Duodenal mucosa (tissue), 2 donors: ENCODE measurements around the gene TSPAN13.

Experiments
- H3K27ac ChIP-seq: one replicate; pipeline ENCODE4 v1.7.0; 2013; ENCODE audit warnings: low read depth, low read length
- H3K27me3 ChIP-seq, 2 donors: one replicate each; pipeline ENCODE4 v1.7.0; 2013; ENCODE audit warnings: low read length in 2 of 2, control low read depth in 1 of 2; ENCODE audit not compliant: insufficient read depth in 2 of 2, control insufficient read depth in 1 of 2
- H3K36me3 ChIP-seq, 2 donors: one replicate each; pipeline ENCODE4 v1.7.0; 2013; ENCODE audit warnings: low read length in 2 of 2, control low read depth in 1 of 2; ENCODE audit not compliant: insufficient read depth in 2 of 2, control insufficient read depth in 1 of 2
- H3K4me1 ChIP-seq, 2 donors: one replicate each; pipeline ENCODE4 v1.7.0; 2013; ENCODE audit warnings: low read length in 2 of 2, control low read depth in 1 of 2; ENCODE audit not compliant: insufficient read depth in 2 of 2, control insufficient read depth in 1 of 2
- H3K4me3 ChIP-seq, 2 donors: one replicate each; pipeline ENCODE4 v1.7.0; 2013; ENCODE audit warnings: low read length in 2 of 2, low read depth in 1 of 2
- H3K9ac ChIP-seq, 2 donors: one replicate each; pipeline ENCODE4 v1.7.0; 2013; ENCODE audit warnings: low read length in 2 of 2, low read depth in 1 of 2
- H3K9me3 ChIP-seq, 2 donors: one replicate each; pipeline ENCODE4 v1.7.0; 2013; ENCODE audit warnings: low read length in 2 of 2, control low read depth in 1 of 2; ENCODE audit not compliant: control insufficient read depth in 1 of 2

Gene TSPAN13

GRCh38 chr7:16724344-16724743, 29.2 kb upstream of the TSPAN13 start:
- peaks cover 0 to 4% of the 10 kb centered on the region in 2 donors for H3K4me1 ChIP-seq
- no peak overlapping the region for H3K4me3 ChIP-seq
- no peak overlapping the region for H3K9ac ChIP-seq
- H3K36me3 ChIP-seq = no peaks in the 10 kb centered on the region
- H3K27ac ChIP-seq = no peak overlapping the region
- H3K9me3 ChIP-seq = no peaks in the 10 kb centered on the region
- H3K27me3 ChIP-seq = no peaks in the 10 kb centered on the region

GRCh38 chr7:16726189-16726588, 27.4 kb upstream of the TSPAN13 start:
- no peaks in the 10 kb centered on the region for H3K9me3 ChIP-seq
- no peak overlapping the region for H3K9ac ChIP-seq
- no peak overlapping the region for H3K4me3 ChIP-seq
- no peaks in the 10 kb centered on the region for H3K27me3 ChIP-seq
- no peak overlapping the region for H3K27ac ChIP-seq
- no peaks in the 10 kb centered on the region for H3K36me3 ChIP-seq
- no peaks in the 10 kb centered on the region for H3K4me1 ChIP-seq

DNA sequence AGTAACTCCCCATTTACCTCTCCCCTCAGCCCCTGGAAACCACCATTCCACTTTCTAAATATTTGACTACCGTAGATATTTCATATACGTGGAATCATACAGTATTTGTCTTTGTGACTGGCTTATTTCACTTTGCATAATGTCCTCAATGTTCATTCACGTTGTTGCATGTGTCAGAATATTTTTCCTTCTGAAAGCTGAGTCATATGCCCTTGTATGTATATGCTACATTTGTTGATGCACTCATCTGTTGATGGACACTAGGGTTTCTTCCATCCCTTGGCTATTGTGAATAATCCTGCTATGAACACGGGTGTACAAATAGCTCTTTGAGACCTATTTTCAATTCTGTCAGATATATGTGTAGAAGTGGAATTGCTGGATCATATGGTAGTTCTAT, 25.8 kb upstream of the TSPAN13 start:
- Histone ChIP-seq H3K27ac (no peak overlapping the region), H3K36me3 (no peaks in the 10 kb centered on the region), H3K27me3 (no peaks in the 10 kb centered on the region), H3K9ac (no peak overlapping the region), H3K4me1 (no peaks in the 10 kb centered on the region), H3K9me3 (no peaks in the 10 kb centered on the region), H3K4me3 (no peak overlapping the region)

GRCh38 chr7:16728811-16729210, 24.7 kb upstream of the TSPAN13 start:
- H3K27ac ChIP-seq = no peak overlapping the region
- no peaks in the 10 kb centered on the region for H3K9me3 ChIP-seq
- no peak overlapping the region for H3K4me3 ChIP-seq
- H3K9ac ChIP-seq = no peak overlapping the region
- H3K36me3 ChIP-seq = no peaks in the 10 kb centered on the region
- no peaks in the 10 kb centered on the region for H3K27me3 ChIP-seq
- H3K4me1 ChIP-seq = no peaks in the 10 kb centered on the region

DNA sequence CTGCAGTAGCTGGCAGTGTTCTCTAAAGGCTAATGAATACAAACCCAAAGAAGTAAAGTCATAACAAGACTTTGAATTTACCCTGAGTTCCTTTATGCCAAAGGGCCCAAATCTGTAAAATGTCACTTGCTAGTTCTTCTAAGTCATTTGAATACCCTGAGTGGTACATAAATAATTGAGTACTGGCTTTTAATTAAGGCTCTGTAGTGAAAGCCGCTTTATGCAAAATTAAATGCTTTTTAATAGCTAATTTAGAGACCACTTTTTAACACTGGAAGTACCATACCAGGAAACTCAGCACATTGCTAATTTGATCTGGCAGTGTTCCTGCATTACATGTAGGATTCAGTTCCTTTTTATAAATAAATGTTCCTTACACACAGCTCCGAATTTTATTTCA, 24.0 kb upstream of the TSPAN13 start:
- H3K9ac ChIP-seq = no peak overlapping the region
- H3K9me3 ChIP-seq = no peaks in the 10 kb centered on the region
- no peak overlapping the region for H3K27ac ChIP-seq
- H3K4me3 ChIP-seq = no peak overlapping the region
- no peaks in the 10 kb centered on the region for H3K27me3 ChIP-seq
- H3K36me3 ChIP-seq = no peaks in the 10 kb centered on the region
- no peaks in the 10 kb centered on the region for H3K4me1 ChIP-seq

GRCh38 chr7:16730937-16731336, 22.6 kb upstream of the TSPAN13 start:
- Histone ChIP-seq H3K4me3 (no peak overlapping the region), H3K27ac (no peak overlapping the region), H3K9ac (no peak overlapping the region), H3K27me3 (no peaks in the 10 kb centered on the region), H3K36me3 (no peaks in the 10 kb centered on the region), H3K4me1 (no peaks in the 10 kb centered on the region), H3K9me3 (no peaks in the 10 kb centered on the region)

DNA sequence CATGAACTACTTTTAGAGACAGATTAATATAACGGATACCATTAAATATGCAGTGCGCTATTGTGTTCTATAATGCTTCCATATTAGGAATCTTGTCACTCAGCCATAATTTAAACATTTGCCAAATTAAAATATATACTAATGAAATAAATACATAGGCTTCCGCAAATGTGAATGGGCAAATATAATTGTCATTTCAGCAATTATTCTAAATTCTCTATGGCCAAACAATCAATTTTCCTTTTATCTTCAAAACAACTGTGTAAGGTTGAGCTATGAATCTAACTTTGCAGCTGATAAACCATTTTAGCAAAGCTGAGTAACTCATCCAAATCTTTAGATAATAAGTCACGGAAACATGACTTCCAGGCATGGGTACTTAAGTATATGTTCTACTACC, 20.7 kb upstream of the TSPAN13 start:
- no peak overlapping the region for H3K27ac ChIP-seq
- no peak overlapping the region for H3K4me3 ChIP-seq
- no peaks in the 10 kb centered on the region for H3K9me3 ChIP-seq
- no peaks in the 10 kb centered on the region for H3K4me1 ChIP-seq
- H3K27me3 ChIP-seq = no peaks in the 10 kb centered on the region
- H3K36me3 ChIP-seq = no peaks in the 10 kb centered on the region
- H3K9ac ChIP-seq = no peak overlapping the region

DNA sequence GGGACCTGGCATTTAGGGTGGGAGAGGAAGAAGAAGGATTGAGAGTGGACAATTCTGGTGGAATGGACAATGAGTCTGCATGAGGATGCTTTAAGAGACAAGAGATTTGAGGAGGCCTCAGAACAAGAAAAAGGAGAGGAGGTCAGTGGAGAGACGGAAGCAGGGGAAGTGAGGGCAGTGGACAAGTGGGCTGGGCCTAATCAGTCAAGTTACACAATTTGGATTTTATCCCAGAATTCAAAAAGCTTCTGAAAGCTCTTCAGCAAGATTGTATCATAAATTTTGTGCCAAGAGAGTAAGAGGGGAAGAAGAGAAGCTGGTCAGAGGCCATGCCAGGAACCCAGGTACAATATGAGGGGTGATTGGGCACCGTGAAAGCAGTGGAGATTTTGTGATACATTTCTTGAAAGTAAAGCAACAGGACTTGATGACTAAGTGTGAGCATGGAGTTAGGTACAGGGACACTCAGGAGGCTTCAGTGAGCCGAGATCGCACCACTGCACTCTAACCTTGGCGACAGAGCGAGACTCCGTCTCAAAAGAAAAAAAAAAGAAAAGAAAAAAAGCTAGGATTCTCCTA, 19.3 kb upstream of the TSPAN13 start:
- Histone ChIP-seq H3K27ac (no peak overlapping the region), H3K4me3 (no peak overlapping the region), H3K36me3 (no peaks in the 10 kb centered on the region), H3K27me3 (no peaks in the 10 kb centered on the region), H3K9me3 (no peaks in the 10 kb centered on the region), H3K9ac (no peak overlapping the region), H3K4me1 (no peaks in the 10 kb centered on the region)

DNA sequence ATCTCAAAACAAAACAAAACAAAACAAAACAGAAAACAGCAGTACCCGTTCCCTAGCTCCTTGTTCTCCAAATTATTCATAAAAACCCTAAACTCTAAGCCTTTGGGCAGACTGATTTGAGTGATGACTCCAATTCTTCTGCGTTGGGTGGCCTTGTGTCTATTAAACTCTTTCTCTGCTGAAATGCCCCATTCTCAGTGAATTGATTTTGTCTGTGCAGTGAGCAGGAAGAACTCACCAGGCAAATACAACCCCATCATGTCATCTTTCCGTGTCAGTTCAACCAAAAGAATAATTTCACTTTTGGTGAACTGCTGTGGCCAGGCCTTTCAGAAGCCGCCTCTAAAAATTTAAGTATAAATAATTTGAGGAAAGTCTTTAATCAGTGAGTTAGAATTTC, 18.5 kb upstream of the TSPAN13 start:
- no peaks in the 10 kb centered on the region for H3K27me3 ChIP-seq
- H3K4me3 ChIP-seq = no peak overlapping the region
- H3K9me3 ChIP-seq = no peaks in the 10 kb centered on the region
- no peak overlapping the region for H3K9ac ChIP-seq
- H3K36me3 ChIP-seq = no peaks in the 10 kb centered on the region
- H3K4me1 ChIP-seq = no peaks in the 10 kb centered on the region
- H3K27ac ChIP-seq = no peak overlapping the region

- no peak overlapping the region for H3K9ac ChIP-seq
- no peaks in the 10 kb centered on the region for H3K27me3 ChIP-seq
- H3K4me1 ChIP-seq = peaks cover 0 to 2% of the 10 kb centered on the region in 2 donors
- no peak overlapping the region for H3K27ac ChIP-seq
- H3K4me3 ChIP-seq = no peak overlapping the region
- H3K9me3 ChIP-seq = no peaks in the 10 kb centered on the region
- no peaks in the 10 kb centered on the region for H3K36me3 ChIP-seq
Measured at GRCh38 chr7:16738011-16738688, 15.4 kb upstream of the TSPAN13 start.
